Thymus (tissue), 11 donors: ENCODE data around the gene SEBOX. TPM values are rescaled to one million over a fixed set of nuclear protein-coding genes. Genes with fewer than 3 reads are reported as not detected.
"Not testable (repeated sequence)": the region's sequence is repeated elsewhere in the genome, so short reads cannot be mapped to it uniquely, and the experiment has no call there.

Source experiments
- DNase-seq, 9 donors: peaks; one replicate each; pipeline ENCODE4 v3.0.0-alpha.2; 2013; ENCODE audit warnings: low spot score in 9 of 9, low read depth in 6 of 9, missing footprints in 1 of 9
- H3K27ac ChIP-seq, 2 donors: one replicate each; pipeline ENCODE4 v1.5.1; 2013; ENCODE audit warnings: control low read depth in 1 of 2, low read depth in 1 of 2, low read length in 1 of 2, mild to moderate bottlenecking in 1 of 2, moderate library complexity in 1 of 2
- H3K27me3 ChIP-seq, 2 donors: one replicate each; pipeline ENCODE4 v1.5.1; 2013; ENCODE audit warnings: low read length in 1 of 2; ENCODE audit not compliant: control insufficient read depth in 2 of 2, insufficient read depth in 1 of 2
- H3K36me3 ChIP-seq, 2 donors: one replicate each; pipeline ENCODE4 v1.5.1; 2013; ENCODE audit warnings: low read length in 1 of 2, mild to moderate bottlenecking in 1 of 2, moderate library complexity in 1 of 2; ENCODE audit not compliant: control insufficient read depth in 2 of 2, insufficient read depth in 2 of 2
- H3K4me1 ChIP-seq, 2 donors: one replicate each; pipeline ENCODE4 v1.5.1; 2013; ENCODE audit warnings: low read length in 2 of 2; ENCODE audit not compliant: control insufficient read depth in 2 of 2, insufficient read depth in 2 of 2
- H3K4me3 ChIP-seq, 2 donors: one replicate each; pipeline ENCODE4 v1.5.1; 2013; ENCODE audit warnings: low read length in 2 of 2, control low read depth in 1 of 2, mild to moderate bottlenecking in 1 of 2
- H3K9me3 ChIP-seq, 2 donors: one replicate each; pipeline ENCODE4 v1.5.1; 2013; ENCODE audit warnings: low read length in 1 of 2, mild to moderate bottlenecking in 1 of 2; ENCODE audit not compliant: control insufficient read depth in 2 of 2, insufficient read depth in 1 of 2
- WGBS: extraction: QIAGEN DNeasy Blood & Tissue Kit; methylation state at CpG from one replicate; pipeline ENCODE4 v1.1.7; 2013; 5-methylcytosine and 5-hydroxymethylcytosine counted together
- polyA plus RNA-seq: library from polyadenylated mRNA; stranded (reverse); fragments of 200-250 nt; gene quantifications from one replicate; pipeline ENCODE4 v1.2.3, GENCODE V29; 2013
- total RNA-seq: library from RNA; stranded (reverse); fragments of 120-200 nt; gene quantifications from one replicate; pipeline ENCODE4 v1.2.4, GENCODE V29; 2013
- donor health status: healthy.

Gene SEBOX
- total and polyA plus RNA-seq, 2 donors = not detected

- Histone ChIP-seq H3K9me3 (no peaks in the 10 kb centered on the region), H3K27ac (no peak overlapping the region), H3K4me3 (no peak overlapping the region), H3K36me3 (peaks cover 37 to 49% of the 10 kb centered on the region in 2 donors), H3K4me1 (peaks cover 25 to 27% of the 10 kb centered on the region in 2 donors), H3K27me3 (no peaks in the 10 kb centered on the region)
- no peak for DNase-seq
- 97% methylated on average over 15 of the region's 15 CpGs for WGBS
Observed at GRCh38 chr17:28339431-28339830, 25.6 kb downstream of the SEBOX start.

GRCh38 chr17:28338769-28339212 lies 26.2 kb downstream of the SEBOX start:
- DNase-seq, H3K9me3 ChIP-seq, H3K27ac ChIP-seq, H3K4me3 ChIP-seq, H3K27me3 ChIP-seq: not testable (repeated sequence)
- peaks cover 24 to 27% of the 10 kb centered on the region in 2 donors for H3K4me1 ChIP-seq
- peaks cover 33 to 43% of the 10 kb centered on the region in 2 donors for H3K36me3 ChIP-seq
- 96% methylated on average over 8 of the region's 8 CpGs for WGBS

GRCh38 chr17:28338056-28338768 lies 26.8 kb downstream of the SEBOX start:
- H3K36me3 ChIP-seq = peaks cover 29 to 37% of the 10 kb centered on the region in 2 donors
- no peak overlapping the region for H3K4me3 ChIP-seq
- no peaks in the 10 kb centered on the region for H3K27me3 ChIP-seq
- 90% methylated on average over 5 of the region's 5 CpGs for WGBS
- peaks cover 24% of the 10 kb centered on the region in 2 donors for H3K4me1 ChIP-seq
- no peak overlapping the region for H3K27ac ChIP-seq
- no peaks in the 10 kb centered on the region for H3K9me3 ChIP-seq
- DNase-seq = no peak

DNA sequence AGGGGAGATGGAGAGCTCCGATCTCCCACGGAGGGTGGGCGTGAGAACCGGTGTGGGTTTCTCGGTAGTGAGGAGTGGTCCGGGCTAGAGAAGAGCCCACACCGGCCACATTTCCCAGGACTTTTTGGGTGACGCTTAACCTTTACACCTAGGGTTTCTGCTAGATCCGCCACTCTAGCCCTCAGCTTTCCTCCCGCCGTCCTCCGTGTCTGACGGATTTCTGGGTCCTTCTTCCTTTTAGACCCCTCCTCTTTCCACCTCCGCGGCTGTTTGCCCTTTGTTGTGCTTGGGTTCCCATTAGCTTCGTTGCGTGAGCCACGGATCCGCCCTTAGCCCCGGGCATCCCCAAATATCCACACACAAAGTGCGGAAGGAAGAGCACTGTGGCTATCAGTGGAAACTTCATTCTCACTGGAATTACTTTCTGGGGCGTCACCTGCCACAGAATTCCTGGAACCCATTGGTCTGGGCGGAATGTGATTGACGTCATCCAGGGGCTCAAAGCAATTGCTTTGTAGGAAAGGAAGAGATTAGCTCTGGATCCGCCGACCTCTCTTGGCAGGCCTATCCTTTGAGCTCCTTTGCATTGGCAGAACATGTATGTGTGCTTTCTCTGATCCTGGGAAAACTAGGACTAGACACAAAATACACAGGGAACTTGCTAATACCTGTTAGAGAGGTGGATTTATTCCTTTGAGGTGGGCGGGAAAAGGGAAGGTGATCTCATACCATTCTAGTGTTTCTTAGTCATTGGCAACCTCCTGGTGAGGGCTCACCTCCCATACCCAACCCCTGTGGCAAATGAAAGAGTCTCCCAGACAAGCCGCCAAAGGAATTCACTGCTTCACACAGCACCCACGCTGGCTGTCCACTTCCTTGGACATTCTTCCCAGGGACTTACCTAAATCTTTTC lies 28.8 kb downstream of the SEBOX start:
- DNase-seq = peak in 1 of 9 donors; percentile 15
- peaks cover 19 to 21% of the 10 kb centered on the region in 2 donors for H3K4me1 ChIP-seq
- no peaks in the 10 kb centered on the region for H3K27me3 ChIP-seq
- WGBS = 12% methylated on average over 29 of the region's 29 CpGs
- H3K36me3 ChIP-seq = peaks cover 19 to 24% of the 10 kb centered on the region in 2 donors
- peak overlapping the region; percentile 80 to 92 for H3K27ac ChIP-seq
- no peaks in the 10 kb centered on the region for H3K9me3 ChIP-seq
- peak overlapping the region; percentile 76 to 84 for H3K4me3 ChIP-seq

DNA sequence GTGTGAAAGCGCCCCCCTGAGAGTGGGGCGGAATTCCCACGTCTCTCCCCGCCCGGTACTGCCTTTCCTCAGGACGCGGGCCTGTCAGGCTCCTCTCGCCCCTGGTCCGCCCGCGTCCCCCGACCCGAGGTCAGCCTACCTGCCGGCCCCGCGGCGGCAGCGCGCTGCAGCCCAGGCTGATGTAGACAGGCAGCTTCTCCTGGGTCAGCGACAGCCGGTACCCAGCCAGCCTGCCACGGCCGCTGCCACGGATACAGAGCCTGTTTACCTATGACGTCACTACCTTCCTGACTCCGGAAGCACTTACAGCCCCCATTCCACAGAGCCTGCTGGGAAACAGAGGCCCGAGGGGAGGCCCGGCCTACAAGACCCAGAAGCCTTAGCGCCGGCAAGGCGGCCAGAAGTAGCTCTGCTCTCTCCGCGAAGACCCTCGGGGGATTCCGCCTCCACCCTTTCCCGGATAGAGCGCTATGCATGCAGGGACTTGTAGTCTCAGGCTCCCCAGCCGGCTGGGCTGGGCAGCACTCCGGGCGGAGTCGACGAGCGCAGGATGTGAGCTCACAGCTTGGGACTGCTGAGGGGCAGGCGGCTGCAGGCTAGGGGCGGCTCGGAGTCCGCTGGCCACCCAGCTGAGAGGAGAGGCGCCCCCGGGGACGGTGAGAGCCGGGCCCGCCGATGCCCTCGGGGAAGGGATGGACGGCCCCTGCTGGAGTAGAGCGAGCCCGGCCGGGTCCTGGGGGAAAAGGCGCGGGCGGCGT lies 29.6 kb downstream of the SEBOX start, which contains the start of the genes IFT20 and TNFAIP1:
TSS of gene IFT20 (minus strand) at position 272 of the 758 bp plus-strand sequence. CDS start 3,487 bp downstream, outside the sequence.
TSS of gene TNFAIP1 (plus strand) at position 561 of the 758 bp plus-strand sequence. CDS start 3,761 bp downstream, outside the sequence.
- Histone ChIP-seq H3K36me3 (peaks cover 18 to 25% of the 10 kb centered on the region in 2 donors), H3K4me1 (peaks cover 19 to 21% of the 10 kb centered on the region in 2 donors), H3K4me3 (peak within 1 kb of the TSS; percentile 76 to 84), H3K27me3 (no peaks in the 10 kb centered on the region), H3K9me3 (no peaks in the 10 kb centered on the region), H3K27ac (peak within 1 kb of the TSS; percentile 80 to 92)
- under 1% methylated on average over 62 of the region's 62 CpGs for WGBS
- DNase-seq = peak; percentile 92 to 99 (median 98)

DNA sequence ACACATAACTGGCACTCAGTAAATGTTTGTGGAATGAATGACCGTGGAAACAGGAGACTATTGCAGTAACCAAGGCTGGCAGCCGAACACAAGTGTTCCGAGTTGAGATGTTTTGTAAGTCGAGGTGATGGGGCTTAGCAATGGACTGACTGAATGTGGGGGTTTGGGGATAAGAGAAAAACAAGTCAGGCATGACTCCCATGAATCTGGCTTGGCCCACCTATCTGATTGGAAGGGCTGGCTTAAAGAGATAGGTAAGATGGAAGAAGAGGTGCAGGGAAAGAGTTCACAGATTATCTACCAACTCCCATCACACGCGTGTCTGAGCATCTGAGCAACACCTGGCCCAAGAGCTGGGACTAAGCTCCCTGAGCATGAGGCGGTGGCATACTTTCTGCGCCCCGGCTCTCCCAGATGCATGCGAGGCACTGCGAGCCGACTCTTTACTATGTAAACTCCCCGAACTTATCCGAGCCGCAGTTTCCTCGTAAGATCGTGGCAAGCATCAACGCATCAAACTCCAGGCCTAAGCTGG lies 30.3 kb downstream of the SEBOX start:
- H3K27ac ChIP-seq = peak overlapping the region; percentile 76 to 80
- H3K27me3 ChIP-seq = no peaks in the 10 kb centered on the region
- H3K9me3 ChIP-seq = no peaks in the 10 kb centered on the region
- peaks cover 13 to 22% of the 10 kb centered on the region in 2 donors for H3K36me3 ChIP-seq
- H3K4me3 ChIP-seq = peak overlapping the region; percentile 76 to 84
- peak in 1 of 9 donors; percentile 23 for DNase-seq
- peaks cover 19 to 21% of the 10 kb centered on the region in 2 donors for H3K4me1 ChIP-seq
- WGBS = 16% methylated on average over 18 of the region's 18 CpGs

- Histone ChIP-seq H3K4me3 (peak overlapping the region in 1 of 2 donors; percentile 84), H3K9me3 (no peaks in the 10 kb centered on the region), H3K27me3 (no peaks in the 10 kb centered on the region), H3K36me3 (peaks cover 17 to 23% of the 10 kb centered on the region in 2 donors), H3K27ac (peak overlapping the region in 1 of 2 donors; percentile 25), H3K4me1 (peaks cover 19 to 21% of the 10 kb centered on the region in 2 donors)
- peak in 1 of 9 donors; percentile 19 for DNase-seq
- 78% methylated on average over 6 of the region's 6 CpGs for WGBS
Observed at GRCh38 chr17:28334171-28334570, 30.8 kb downstream of the SEBOX start.

DNA sequence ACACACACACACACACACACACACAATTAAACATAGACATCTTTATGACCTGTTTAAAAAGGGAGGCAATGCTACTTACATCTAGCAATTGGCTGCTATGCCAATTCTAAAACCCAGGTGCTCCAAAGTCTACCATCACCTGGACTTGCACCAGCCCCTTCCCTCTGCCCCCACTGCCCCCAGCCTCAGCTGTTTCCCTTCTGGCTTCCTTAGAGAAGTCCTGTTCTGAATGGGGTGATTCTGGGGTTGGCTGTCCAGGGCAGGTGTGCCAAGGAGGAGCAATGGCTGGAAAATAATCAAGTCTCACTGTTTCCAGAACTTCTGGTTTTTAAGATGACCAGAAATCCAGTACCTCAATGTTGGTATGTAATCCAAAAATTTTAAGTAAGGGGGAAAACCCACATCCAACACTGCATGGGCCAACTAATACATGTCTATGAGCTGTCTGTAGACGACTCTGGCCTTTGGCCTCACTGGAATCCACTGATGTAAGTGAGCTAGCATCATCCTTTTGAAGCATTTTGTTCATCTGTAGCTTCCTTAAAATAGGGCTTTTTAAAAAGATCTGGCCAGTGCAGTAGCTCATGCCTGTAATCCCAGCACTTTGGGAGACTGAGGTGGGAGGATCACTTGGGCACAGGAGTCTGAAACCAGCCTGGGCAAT lies 31.8 kb downstream of the SEBOX start:
- WGBS = 92% methylated on average over 1 of the region's 1 CpG
- H3K27me3 ChIP-seq = no peaks in the 10 kb centered on the region
- no peaks in the 10 kb centered on the region for H3K9me3 ChIP-seq
- H3K4me3 ChIP-seq = no peak overlapping the region
- DNase-seq = no peak
- H3K4me1 ChIP-seq = peaks cover 19 to 21% of the 10 kb centered on the region in 2 donors
- H3K27ac ChIP-seq = no peak overlapping the region
- H3K36me3 ChIP-seq = peaks cover 24 to 31% of the 10 kb centered on the region in 2 donors
